Measurements from ENCODE around the gene WASHC2A.
"Not testable (repeated sequence)": the region's sequence is repeated elsewhere in the genome, so short reads cannot be mapped to it uniquely, and the experiment has no call there.

WASHC2A gene, protein sequence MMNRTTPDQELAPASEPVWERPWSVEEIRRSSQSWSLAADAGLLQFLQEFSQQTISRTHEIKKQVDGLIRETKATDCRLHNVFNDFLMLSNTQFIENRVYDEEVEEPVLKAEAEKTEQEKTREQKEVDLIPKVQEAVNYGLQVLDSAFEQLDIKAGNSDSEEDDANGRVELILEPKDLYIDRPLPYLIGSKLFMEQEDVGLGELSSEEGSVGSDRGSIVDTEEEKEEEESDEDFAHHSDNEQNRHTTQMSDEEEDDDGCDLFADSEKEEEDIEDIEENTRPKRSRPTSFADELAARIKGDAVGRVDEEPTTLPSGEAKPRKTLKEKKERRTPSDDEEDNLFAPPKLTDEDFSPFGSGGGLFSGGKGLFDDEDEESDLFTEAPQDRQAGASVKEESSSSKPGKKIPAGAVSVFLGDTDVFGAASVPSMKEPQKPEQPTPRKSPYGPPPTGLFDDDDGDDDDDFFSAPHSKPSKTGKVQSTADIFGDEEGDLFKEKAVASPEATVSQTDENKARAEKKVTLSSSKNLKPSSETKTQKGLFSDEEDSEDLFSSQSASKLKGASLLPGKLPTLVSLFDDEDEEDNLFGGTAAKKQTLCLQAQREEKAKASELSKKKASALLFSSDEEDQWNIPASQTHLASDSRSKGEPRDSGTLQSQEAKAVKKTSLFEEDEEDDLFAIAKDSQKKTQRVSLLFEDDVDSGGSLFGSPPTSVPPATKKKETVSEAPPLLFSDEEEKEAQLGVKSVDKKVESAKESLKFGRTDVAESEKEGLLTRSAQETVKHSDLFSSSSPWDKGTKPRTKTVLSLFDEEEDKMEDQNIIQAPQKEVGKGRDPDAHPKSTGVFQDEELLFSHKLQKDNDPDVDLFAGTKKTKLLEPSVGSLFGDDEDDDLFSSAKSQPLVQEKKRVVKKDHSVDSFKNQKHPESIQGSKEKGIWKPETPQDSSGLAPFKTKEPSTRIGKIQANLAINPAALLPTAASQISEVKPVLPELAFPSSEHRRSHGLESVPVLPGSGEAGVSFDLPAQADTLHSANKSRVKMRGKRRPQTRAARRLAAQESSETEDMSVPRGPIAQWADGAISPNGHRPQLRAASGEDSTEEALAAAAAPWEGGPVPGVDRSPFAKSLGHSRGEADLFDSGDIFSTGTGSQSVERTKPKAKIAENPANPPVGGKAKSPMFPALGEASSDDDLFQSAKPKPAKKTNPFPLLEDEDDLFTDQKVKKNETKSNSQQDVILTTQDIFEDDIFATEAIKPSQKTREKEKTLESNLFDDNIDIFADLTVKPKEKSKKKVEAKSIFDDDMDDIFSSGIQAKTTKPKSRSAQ (N-terminal part only)

DNA sequence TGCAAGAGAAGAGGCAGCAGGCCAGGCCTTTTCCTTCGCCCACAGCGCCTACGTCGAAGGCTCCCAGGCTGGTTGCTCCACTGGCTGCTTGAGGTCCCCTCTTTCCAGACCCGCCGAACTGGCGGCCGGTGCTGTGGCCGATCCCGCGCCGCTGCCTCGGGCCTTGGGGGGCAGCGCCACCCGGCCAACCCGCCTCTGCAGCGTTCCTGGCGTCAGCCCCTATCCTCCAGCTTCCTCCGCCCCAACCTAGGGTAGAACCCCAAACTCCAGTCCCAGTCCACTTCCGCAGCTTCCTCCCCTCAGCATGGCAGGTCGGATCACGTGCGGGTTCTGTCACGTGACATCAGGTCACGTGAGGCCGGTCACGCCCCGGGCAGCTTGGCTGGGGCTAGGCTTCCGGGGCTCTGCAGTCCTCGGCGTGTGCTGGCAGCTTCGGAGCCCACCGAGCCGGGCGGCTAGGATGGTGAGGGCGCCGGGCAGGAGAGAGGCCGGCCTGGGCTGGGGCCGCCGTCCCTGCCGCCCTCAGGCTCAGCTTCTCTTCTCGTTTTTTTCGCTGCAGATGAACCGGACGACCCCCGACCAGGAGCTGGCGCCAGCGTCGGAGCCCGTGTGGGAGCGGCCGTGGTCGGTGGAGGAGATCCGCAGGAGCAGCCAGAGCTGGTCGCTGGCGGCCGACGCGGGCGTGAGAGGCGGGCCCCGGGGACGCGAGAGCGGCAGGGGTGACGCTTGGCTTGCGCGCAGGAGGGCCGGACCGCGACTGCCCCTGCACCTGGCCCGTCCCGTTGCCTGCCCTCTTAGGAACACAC lies at the start of gene WASHC2A:
Gene WASHC2A, plus strand, starts transcription at position 409 of the 806 bp plus-strand sequence. Its CDS starts 52 bp downstream, at position 461.
- DNase-seq (ENCODE audit: low spot score) = peak; percentile 78

- peak; percentile 0 for DNase-seq (ENCODE audit: low spot score)
Observed at GRCh38 chr10:50019279-50019678, 48.5 kb upstream of the WASHC2A start.

- not testable (repeated sequence) for DNase-seq (ENCODE audit: low spot score)
Observed at GRCh38 chr10:50020451-50021024, 47.2 kb upstream of the WASHC2A start.

- DNase-seq (ENCODE audit: low spot score) = no peak
Observed at GRCh38 chr10:50021646-50022045, 46.1 kb upstream of the WASHC2A start.

GRCh38 chr10:50024716-50025383 lies 42.9 kb upstream of the WASHC2A start:
- not testable (repeated sequence) for DNase-seq (ENCODE audit: low spot score)

DNA sequence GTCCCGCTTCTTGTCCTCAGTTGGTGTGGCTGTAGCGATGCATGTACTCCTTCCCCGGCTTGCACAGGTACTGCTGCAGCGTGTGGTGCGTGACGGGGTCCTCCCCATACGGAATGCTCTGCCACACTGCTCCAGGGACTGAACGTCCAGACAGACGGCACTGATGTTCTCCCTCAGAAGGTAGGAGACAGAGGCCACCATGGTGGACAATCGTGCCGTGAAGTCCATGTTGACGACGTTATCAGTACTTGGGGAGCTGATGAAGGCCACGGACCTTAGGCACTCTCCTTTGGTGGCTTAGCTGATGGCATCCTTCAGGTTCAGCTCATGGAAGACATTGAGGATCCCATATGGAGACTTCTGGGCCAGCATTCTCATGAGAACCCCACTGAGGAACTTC lies 42.1 kb upstream of the WASHC2A start:
- DNase-seq (ENCODE audit: low spot score) = no peak

DNA sequence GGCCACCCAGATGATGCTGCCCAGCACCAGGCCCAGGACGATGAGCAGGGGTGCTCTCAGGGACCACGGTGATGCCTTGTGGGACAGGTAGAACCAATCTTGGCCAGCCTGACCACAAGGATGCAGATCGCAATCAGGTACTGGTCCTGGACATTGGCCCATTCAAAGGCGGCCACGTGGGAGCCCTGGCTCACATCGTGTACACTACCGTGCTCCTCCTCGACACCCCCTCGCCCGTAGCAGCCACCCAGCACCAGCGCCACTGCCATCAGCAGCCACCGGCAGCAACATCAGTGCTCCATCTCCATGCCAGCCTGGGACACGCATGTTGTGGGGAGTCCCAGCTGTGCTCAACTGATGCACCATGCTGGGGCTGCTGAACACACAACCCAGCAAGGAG lies 40.6 kb upstream of the WASHC2A start:
- DNase-seq (ENCODE audit: low spot score) = no peak

DNA sequence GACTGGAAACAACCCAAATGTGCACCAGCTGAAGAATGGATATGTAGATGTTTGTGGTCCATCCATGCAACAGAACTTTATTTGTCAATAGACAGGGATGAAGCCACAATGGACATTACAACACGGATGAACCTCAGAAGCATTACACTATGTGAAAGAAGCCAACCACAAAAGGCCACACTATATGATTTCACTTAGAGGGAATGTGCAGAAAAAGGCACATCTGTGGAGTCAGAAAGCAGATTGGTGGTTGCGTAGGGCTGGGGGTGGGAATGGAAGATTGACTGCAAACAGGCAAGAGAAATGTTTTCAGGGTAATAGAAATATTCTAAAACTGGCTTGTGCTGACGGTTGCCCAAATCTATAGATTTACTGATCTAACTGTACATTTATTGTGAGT lies 34.3 kb upstream of the WASHC2A start:
- DNase-seq (ENCODE audit: low spot score) = no peak

DNA sequence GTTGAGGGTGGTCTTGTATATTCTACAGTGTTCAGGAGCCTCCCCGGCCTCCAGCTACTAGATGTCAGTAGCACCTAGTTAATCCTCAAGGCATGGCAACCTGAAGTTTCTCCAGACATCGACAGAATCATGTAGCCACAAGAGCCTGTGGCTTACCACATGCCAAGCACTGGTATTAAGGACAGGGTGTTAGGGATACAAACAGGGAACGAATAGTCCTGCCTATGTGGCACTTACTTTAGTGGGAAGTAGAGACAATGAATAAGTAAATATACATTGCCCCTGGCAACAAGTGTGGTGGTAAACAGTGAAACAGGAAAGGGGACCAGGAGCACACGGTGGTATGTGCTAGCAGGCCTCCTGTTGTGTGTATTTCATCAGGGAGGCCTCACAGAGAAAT lies 32.4 kb upstream of the WASHC2A start:
- DNase-seq (ENCODE audit: low spot score) = not testable (repeated sequence)

DNA sequence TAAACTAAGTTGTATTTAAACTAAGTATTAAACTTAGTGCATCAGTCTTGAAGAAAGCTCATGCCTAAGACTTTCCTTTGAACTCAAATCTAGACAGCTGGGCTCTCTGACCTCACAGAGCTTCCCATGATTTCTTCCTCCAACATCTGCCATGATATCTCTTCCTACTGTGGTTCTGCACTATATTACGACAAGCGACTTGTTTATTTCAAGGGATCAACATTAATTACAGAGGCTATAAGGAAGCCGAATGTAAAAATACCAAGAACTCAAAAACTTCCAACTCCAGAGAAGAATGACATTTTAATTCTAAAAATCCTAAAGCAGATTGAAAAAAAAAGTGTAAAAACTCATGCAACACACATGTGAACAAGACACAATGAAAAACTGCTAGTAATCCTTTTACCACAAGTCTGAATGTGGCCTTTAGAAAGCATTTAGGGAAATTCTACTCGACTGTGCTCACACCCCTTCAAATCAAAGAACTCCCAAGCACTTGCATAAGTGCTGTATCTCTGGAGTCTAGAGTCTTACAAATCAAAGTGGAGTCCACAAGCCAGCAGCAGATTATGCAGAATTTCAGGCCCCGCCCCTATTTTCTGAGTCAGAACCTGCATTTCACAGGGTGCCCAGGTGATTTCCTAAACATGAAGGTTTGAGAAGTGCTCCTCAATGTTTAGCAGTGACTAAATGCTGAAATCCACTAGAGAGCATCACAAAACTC lies 22.7 kb upstream of the WASHC2A start:
- DNase-seq (ENCODE audit: low spot score) = no peak

DNA sequence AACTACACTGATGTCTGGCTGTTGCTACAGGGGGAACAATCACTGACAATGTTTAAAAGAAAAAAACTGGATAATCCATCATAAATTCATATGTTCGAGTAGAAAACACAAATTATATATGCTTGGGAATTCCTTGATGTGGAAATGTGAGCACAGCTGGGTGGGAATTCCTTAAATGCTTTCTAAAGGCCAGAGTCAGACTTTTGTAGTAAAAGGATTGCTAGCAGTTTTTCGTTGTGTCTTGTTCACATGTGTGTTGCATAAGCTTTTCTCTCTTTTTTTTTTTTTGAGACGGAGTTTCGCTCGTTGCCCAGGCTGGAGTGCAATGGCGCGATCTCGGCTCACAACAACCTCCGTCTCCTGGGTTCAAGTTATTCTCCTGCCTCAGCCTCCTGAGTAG lies 21.3 kb upstream of the WASHC2A start:
- DNase-seq (ENCODE audit: low spot score) = not testable (repeated sequence)

DNA sequence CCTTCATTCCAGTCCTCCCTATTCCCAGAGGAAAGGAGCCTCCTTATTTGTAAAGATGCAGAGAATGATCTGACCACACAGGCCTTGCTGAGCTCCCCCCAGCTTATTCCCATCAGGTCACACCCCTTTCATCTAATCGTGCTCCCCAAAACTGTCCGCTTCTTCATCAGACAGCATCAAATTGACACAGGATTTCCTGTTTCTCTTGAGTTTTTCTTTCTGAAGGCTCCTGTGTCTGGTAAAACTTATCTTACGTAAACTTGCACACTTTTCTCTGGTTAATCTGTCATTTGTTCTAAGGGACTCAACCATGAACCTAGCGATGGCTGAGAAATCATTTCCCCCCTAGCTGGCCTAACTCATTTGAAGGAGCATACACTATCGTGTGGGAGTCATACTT lies 20.2 kb upstream of the WASHC2A start:
- DNase-seq (ENCODE audit: low spot score) = not testable (repeated sequence)

DNA sequence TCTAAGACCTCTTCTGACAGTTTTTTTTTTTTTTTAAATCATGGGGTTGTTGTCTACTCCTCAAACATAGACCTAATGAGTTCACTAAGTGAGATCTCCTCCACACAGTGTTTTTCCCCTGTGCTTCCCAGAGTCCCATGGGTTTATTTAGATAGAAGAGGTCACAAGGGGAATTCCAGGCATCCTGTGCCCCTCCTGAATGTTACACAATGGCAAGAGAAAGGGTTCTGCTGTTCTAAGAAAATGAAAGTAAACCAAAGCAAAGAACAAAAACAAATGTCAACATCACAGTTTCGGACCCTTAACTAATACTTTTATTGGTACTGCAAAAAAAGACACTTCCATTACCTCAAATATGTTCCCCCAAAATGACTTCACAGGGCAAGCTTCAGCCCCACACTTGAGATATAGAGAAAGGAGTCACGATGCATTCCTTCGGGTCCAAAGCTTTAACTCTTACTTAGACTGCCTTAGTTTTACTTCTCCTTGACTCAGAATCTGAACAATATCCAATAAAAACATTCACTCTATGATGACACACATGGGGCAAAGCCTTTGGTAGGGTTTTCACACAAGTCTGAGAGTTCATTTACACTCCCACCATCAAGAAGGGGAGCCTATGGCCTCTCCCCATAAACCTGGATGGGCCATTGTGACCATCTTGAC lies 15.6 kb upstream of the WASHC2A start:
- DNase-seq (ENCODE audit: low spot score) = peak; percentile 36

GRCh38 chr10:50052778-50053376 lies 14.9 kb upstream of the WASHC2A start:
- DNase-seq (ENCODE audit: low spot score) = not testable (repeated sequence)

- DNase-seq (ENCODE audit: low spot score) = not testable (repeated sequence)
Observed at GRCh38 chr10:50055494-50056292, 12.1 kb upstream of the WASHC2A start.

- not testable (repeated sequence) for DNase-seq (ENCODE audit: low spot score)
Observed at GRCh38 chr10:50056654-50057053, 11.1 kb upstream of the WASHC2A start.

DNA sequence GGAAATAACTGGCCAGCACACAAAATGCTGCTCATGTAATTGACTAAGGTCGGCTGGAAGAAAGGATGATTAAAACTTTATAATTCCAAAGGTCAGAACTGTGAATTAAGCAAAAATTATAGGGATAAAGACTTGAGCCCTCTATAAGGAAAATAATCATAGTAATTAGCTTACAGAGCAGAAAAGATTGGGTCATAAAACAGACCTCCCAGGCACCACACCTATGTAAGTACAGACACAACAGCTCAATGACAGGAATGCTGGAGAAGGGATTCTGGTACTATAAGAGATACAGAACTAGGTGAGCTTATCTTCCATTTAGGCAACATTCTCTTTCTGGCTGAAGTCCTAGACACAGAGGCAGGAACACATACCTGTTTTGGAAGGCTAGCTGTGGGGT lies 9.0 kb upstream of the WASHC2A start:
- DNase-seq (ENCODE audit: low spot score) = not testable (repeated sequence)

- not testable (repeated sequence) for DNase-seq (ENCODE audit: low spot score)
Observed at GRCh38 chr10:50059946-50060345, 7.8 kb upstream of the WASHC2A start.

Data from AG08396 (cell line).